Sigmoid colon (tissue), 4 donors: Measurements from ENCODE around the gene SLC1A2.

Source experiments
- EP300 ChIP-seq, 4 donors: sonication (generic); formaldehyde crosslinking; IDR thresholded peaks; one replicate each; pipeline ENCODE4 v1.6.1; 2017; ENCODE audit warnings: antibody characterized with exemption in 4 of 4
- POLR2A ChIP-seq, 2 donors: fragments of 450-650 bp; IDR thresholded peaks; one replicate each; pipeline ENCODE4 v1.6.1; 2016; ENCODE audit warnings: antibody characterized with exemption in 2 of 2, mild to moderate bottlenecking in 2 of 2, moderate library complexity in 2 of 2
- POLR2AphosphoS5 ChIP-seq, 4 donors: sonication (generic); formaldehyde crosslinking; IDR thresholded peaks; one replicate each; pipeline ENCODE4 v1.6.1; 2017; ENCODE audit warnings: antibody characterized with exemption in 4 of 4
- TF ChIP-seq, protein P1 (sequence below), 4 experiments: fragments of 450-650 bp in 3 of 4; fragments of 200-600 bp in 1 of 4; IDR thresholded peaks; one replicate each; pipeline ENCODE4 v1.5.1; 2016 to 2019; ENCODE audit warnings: antibody characterized with exemption in 4 of 4, mild to moderate bottlenecking in 3 of 4, moderate library complexity in 2 of 4

DNA sequence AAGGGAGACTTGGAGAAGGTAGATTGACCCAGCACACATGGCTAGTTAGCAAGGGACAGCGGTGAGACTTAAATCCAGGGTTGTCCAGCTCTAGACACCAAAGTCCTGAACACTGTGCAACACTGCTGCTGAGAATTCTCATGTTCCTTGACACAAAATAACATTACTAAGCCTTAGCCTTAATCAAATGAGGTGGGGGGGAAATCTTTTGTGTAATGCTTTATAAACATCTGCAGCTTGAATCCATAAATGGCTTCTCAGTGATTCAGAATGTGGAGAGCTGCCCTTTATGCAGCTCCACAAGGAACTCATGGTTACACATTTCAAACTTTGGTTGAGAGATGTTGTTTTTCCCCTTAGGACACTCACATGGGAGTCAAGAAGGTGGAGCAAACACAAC lies 200.4 kb downstream of the SLC1A2 start:
- TF ChIP-seq, protein P1, sequence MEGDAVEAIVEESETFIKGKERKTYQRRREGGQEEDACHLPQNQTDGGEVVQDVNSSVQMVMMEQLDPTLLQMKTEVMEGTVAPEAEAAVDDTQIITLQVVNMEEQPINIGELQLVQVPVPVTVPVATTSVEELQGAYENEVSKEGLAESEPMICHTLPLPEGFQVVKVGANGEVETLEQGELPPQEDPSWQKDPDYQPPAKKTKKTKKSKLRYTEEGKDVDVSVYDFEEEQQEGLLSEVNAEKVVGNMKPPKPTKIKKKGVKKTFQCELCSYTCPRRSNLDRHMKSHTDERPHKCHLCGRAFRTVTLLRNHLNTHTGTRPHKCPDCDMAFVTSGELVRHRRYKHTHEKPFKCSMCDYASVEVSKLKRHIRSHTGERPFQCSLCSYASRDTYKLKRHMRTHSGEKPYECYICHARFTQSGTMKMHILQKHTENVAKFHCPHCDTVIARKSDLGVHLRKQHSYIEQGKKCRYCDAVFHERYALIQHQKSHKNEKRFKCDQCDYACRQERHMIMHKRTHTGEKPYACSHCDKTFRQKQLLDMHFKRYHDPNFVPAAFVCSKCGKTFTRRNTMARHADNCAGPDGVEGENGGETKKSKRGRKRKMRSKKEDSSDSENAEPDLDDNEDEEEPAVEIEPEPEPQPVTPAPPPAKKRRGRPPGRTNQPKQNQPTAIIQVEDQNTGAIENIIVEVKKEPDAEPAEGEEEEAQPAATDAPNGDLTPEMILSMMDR (IDR thresholded peaks at IDR 0.05): no peak
- TF ChIP-seq POLR2A (IDR thresholded peaks at IDR 0.05) (no peak), POLR2AphosphoS5 (IDR thresholded peaks at IDR 0.05) (no peak), EP300 (IDR thresholded peaks at IDR 0.05) (no peak)
